Adrenal gland (tissue), 5 donors: ENCODE results near the gene PCP4.

Experiments used
- POLR2A ChIP-seq, 2 donors: fragments of 450-650 bp; IDR thresholded peaks; one replicate each; pipeline ENCODE4 v1.6.1; 2017; ENCODE audit warnings: antibody characterized with exemption in 2 of 2, mild to moderate bottlenecking in 2 of 2, moderate library complexity in 1 of 2
- TF ChIP-seq, protein P1 (sequence below), 6 experiments: fragments of 450-650 bp in 4 of 6; fragments of 200-600 bp in 2 of 6; sonication (generic) in 1 of 6; IDR thresholded peaks; 1 replicate in 5 of 6; 2 replicates in 1 of 6; pipeline versions ENCODE4 v1.5.1 to v1.8.0; 2016 to 2021; ENCODE audit warnings: antibody characterized with exemption in 6 of 6, mild to moderate bottlenecking in 2 of 6, moderate library complexity in 1 of 6
- donor health status: DM: no; HTN: no; CAD: no.

DNA sequence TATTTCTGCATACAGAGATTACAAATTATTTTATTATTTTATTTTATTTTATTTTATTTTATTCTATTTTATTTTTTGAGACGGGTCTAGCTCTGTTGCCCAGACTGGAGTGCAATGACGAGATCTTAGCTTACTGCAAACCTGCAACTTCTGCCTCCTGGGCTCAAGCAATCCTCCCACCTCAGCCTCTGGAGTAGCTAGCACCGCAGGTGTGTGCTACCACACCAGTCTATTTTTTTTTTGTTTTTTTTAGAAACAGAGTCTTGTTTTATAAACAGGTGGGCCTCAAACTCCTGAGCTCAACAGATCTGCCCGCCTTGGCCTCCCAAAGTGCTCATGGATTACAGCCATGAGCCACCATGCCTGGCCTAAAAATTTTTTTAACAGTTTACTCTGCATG is 88.1 kb downstream of the PCP4 start:
- TF ChIP-seq POLR2A (IDR thresholded peaks at IDR 0.05): no peak
- TF ChIP-seq, protein P1, sequence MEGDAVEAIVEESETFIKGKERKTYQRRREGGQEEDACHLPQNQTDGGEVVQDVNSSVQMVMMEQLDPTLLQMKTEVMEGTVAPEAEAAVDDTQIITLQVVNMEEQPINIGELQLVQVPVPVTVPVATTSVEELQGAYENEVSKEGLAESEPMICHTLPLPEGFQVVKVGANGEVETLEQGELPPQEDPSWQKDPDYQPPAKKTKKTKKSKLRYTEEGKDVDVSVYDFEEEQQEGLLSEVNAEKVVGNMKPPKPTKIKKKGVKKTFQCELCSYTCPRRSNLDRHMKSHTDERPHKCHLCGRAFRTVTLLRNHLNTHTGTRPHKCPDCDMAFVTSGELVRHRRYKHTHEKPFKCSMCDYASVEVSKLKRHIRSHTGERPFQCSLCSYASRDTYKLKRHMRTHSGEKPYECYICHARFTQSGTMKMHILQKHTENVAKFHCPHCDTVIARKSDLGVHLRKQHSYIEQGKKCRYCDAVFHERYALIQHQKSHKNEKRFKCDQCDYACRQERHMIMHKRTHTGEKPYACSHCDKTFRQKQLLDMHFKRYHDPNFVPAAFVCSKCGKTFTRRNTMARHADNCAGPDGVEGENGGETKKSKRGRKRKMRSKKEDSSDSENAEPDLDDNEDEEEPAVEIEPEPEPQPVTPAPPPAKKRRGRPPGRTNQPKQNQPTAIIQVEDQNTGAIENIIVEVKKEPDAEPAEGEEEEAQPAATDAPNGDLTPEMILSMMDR (IDR thresholded peaks at IDR 0.05): no peak
